ENCODE results near the gene NCAN.

NCAN gene

GRCh38 chr19:19262190-19263057 lies 50.7 kb downstream of the NCAN start:
- no peak for DNase-seq

DNA sequence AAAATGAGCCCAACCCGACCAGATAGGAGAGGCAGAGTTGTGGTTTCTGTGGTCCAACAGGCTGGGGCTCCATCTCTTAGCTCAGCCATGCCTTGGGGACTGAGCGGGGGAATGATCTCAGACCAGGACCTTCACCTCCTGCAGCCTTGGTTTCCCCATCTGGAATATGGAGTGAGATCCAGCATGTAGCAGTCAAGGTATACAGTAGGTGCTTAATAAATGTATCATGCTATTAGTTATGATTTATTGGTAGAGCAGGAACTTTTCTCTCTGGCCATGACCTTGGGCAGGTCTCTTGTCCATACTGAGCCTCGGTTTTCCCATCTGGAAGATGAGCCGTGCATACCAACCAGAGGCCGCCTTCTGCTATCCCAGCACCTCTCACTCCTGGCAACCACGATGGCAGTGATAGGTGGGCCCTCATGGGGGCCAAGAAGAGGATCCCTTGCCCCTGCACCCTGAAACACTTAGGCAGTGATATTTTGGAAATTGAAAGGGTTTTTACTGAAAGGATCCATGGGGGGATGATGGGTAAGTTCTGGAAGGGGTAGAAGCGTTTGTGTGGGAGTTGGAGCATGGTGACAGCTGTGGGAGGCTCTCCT lies 52.2 kb downstream of the NCAN start:
- no peak for DNase-seq

DNA sequence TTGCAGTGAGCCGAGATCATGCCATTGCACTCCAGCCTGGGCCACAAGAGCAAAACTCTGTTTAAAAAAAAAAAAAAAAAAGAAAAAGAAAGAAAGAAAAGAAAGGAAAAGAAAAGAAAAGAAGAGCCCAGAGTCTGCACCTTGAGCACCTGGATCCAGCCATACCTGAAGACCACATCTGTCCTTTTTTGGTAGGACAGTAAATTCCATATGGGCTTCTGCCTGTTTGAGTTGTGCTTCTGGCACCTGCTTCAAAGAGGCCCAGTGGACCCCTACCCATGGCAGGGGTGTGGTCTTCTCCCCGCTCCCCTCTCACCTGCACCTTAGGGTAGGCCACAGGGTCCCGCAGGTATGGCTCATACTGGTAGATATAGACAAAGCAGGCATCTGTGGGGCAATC lies 55.5 kb downstream of the NCAN start:
- no peak for DNase-seq

- no peak for DNase-seq
These were observed 57.0 kb downstream of the NCAN start for GRCh38 chr19:19268453-19269385.

DNA sequence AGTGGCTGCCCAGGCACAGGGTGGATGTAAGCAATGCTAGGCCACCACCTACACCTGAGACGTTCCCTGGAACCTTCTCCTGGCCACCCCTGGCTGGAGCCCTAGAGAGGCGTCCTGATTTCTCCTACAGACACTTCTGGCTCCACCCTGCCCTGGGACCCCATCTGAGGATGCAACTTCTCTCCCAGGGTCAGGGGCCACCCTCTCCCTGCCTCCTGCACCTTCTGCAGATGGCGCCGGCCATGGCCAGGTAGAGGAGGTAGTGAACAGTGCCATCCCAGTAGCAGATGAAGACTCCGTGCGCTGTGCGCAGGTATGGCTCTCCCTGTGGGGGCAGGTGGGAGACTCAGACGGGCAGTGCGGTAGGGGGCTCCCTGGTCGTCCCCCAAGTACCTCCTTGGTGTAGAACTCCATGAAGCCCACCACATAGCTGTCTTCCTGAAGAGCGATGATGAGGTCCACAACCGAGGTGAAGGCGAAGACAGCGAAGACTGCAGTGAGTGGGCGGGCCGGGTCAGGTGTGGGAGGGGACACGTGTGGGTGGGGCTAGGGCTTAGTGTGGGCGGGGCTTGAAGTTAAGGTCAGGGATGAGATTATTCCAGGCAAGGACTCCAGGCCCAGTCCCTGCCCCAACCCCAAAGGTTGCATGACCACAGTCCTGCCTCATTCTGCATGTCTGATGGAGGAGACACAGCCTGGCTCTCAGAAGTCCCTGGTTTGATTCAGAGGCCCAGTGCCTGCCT lies 58.4 kb downstream of the NCAN start:
- DNase-seq: no peak

GRCh38 chr19:19270749-19271571 lies 59.2 kb downstream of the NCAN start:
- no peak for DNase-seq

DNA sequence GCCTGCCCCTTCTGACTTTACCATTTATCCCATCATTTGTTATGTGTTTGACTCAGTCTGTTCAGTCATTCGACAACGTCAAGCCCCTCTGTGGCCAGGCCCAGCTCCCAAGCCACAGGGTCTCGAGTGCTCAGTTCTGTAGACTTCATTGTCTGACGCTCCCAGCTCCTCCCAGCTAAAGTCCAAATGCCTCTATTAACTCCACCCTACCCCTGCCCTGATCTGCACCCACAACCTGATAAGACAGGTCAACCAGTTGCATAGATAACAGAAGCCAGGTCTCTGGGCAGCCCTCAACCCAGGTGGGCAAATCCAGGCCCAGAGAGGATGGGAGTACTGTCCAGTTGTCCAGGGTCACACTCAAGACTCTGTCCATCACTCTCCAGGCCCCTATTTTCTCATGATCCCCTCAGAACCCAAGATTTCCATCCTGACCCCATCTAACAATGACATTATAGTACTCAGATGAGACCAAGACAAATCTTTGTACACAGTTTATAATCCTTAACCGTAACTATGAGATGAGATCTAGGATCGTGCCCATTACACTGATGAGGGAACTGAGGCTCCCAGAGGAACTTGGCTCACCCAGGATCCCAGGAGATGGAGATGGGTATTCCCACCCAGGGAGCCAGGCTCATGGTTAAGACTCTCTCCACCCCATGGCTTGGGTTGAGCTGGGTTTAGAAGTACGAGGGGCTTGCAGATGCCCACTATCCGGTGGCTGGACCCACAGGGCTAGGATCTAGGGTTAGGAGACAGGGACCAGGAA lies 60.3 kb downstream of the NCAN start:
- no peak for DNase-seq

DNA sequence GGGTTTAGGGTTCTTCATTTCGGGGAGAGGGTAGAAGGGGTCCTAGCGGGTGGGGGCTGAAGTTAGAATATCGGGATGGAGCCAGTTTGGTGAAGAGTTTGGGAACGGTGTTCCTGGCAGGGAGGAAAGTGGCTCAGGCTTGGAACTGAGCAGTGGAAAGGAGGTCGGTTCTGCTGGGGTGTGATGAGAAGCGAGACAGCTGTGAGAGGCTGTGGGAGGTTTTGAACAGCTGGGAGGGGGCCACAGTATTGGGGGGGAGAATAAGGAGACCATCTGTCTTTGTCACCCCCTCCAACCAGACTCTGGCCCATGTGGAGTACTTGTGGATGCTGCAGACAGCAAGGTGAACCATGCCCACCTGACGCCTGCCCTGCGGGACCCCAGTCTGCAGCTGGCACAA lies 62.4 kb downstream of the NCAN start:
- DNase-seq: no peak

DNA sequence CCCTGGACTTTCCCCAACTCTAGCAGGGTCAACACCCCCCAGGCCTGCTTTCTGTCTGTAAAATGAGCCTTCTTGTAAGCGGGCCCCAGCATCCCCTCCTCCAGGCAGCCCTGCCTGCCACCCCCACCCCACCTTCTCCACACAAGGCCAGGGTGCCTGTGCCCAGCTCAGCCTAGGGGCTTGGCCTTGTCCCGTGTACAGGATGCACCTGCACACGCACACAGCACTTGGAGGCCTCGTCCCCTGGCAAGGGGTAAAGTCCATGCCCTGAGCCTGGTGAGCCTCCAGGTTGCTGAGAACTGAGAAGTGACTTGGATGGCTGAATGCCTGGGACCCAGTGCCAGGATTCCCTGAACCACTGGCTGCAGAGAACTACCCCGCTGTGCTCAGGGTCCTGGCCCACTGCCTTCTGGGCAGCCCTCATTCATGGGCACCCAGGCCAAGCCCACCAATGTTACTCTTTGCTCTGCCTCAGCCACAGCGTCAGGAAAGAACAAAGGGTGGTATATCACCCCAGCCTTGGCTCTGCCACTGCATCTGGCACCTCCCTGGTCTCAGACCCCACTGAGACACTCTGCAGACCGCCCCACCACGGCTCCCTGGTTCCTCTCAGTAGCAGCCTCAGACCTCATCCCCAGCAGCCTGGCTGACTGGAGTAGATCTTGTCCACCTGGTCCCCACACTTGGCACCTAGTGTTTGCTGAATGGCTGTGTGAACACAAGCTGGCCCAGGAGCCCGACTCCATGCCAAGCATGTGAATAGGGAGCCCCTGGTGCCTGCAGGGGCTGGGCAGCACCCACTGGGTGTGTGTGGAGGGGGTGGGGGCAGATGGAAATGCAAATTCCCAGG lies 63.2 kb downstream of the NCAN start:
- DNase-seq: no peak

- no peak for DNase-seq
These were observed 64.6 kb downstream of the NCAN start for GRCh38 chr19:19276386-19276785.

DNA sequence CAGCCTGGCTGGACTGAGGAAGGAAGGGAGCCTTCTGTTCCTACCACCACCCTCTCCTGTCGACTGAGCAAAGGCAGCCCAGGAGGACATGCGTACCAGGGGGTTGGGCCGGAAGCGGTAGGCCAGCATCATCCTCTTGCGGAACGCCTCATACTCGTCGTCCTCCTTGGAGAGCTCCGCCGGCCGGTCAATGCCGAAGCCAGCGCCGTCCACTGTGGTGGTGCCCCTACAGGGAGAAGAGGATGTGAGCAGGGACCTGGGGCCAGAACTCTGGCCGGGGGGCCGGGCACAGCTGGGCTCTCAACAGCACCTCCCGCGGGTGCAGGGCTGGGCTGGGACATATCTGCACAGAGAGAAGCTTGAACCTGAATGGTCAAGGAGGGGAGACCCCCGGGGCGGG lies 65.1 kb downstream of the NCAN start:
- no peak for DNase-seq

GRCh38 chr19:19278315-19278714 lies 66.6 kb downstream of the NCAN start:
- DNase-seq: peak; percentile 75

GRCh38 chr19:19279062-19279612 lies 67.4 kb downstream of the NCAN start:
- no peak for DNase-seq

DNA sequence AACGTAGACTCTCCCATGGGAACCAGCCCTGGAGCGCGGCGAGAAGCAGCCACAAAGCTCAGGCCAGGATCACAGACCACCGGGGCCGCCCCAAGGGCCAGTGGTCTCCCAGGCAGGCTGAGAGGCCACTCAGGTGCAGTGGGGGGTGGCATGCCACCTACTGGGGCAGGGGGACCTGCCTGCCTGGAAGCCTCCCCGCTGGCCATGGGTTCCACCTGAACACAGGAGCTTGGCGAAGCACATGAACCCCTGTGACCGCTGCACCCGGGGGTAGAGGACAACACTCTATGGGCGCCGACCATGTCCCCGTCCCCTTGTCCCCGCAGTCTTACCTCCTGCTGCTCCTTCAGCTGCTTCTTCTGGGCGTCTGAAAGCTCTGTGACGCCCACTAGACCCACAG lies 68.1 kb downstream of the NCAN start:
- no peak for DNase-seq

- peak; percentile 13 for DNase-seq
These were observed 68.8 kb downstream of the NCAN start for GRCh38 chr19:19280561-19280960.

DNA sequence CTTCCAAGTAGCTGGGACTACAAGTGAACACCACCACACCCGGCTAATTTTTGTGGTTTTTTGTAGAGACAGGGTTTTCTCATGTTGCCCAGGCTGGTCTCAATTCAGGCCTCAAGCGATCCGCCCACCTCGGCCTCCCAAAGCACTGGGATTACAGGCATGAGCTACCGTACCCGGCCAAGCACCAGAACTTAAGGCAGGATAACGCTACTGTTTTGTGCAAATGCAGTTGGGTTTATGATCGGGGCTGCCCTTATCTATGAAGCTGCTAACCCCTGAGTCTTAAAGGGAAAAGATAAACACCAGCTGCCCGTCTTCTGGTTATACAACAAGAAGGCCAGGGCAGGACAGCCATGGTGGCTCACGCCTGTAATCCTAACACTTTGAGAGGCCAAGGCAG lies 73.9 kb downstream of the NCAN start:
- no peak for DNase-seq

- DNase-seq: no peak
These were observed 80.8 kb downstream of the NCAN start for GRCh38 chr19:19292607-19293006.

DNA sequence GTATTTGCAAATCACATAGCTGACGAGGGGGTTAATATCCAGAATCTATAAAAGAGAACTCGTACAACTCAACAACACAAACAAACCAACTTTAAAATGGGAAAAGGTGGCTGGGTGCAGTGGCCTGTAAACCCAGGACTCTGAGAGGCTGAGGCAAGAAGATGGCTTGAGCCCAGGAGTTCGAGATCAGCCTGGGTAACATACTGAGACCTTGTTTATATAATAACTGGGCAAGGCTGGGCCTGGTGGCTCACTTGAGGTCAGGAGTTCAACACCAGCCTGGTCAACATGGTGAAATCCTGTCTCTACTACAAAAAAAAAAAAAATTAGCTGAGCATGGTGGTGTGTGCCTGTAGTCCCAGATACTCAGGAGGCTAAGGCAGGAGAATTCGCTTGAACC lies 83.2 kb downstream of the NCAN start:
- no peak for DNase-seq

DNA sequence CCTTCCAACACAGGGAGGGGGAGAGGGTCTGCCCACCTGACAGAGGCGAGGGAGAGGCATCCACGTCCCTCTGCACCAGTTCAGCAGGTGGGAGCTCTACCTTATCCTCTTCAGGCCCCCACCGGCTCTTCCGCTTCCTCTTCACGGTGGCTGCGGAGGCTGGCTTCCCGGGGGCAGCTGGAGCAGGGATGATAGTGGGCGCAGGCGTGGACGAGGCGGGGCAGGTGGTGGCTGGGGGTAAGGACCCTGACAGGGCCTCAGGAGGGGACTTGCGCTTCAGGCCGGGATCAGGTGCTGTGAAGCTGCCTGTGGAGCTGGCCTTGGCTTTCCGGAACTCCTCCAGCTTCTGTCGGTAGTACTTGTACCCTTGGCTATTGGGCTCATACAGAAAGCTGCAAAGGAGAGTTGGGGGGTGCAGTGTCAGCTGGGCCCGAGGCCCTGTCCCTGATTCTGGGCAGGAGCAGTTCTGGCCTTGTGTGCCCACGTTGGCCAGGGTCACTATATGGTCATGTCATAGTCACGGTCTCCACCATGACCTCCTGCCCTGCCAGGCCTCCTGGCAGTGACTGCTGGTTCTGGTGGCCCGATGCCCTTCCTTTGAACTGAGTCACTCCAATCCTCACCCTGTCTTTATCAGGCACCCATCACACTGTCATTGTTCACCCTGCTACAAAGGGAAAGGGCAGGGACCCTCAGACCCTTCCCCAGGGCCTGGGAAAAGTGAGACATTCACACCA lies 85.4 kb downstream of the NCAN start:
- DNase-seq: no peak
